NCI-H82 treated with DMSO at 0.1 percent for 48 hours (cell line): Measurements from ENCODE around the gene KISS1.

Experiments used
- DNase-seq: peaks from one replicate; lab custom pipeline; 2025; ENCODE audit not compliant: unreplicated experiment; lab: John Stamatoyannopoulos, UW

Gene KISS1

DNA sequence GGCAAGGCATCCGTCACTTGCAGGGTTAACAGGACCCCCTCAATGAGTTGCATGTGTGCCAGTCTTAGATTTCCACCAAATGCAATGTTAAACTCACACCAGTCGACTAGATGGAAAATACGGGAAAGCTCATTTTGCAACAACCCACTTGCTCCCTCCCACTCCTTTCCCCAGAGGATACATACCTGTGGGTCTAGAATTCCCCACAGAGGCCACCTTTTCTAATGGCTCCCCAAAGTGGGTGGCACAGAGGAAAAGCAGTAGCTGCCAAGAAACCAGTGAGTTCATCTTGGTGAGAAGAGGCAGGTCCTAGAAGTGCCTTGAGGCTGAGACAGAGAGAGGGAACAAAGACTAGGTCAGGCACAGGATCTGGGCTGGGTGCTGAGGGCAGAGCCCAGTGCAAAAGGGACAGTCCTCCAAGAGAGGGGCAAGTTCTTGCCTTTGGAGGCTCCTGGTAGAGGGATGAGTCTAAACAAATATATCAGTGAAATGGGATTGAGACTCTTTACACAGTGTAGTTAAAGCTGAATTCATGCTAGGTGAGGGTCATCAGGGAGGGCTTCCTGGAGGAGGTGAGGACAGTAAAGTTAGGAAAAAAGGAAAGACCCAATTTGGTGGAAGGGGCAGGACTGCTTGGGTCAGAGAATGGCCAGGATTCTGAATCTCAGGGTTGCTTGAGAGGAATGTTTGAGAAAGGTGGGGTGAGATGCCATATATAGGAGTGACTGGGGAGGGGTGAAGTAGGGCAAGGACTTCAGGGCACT is 3.5 kb downstream of the KISS1 start:
- DNase-seq, result no peak

DNA sequence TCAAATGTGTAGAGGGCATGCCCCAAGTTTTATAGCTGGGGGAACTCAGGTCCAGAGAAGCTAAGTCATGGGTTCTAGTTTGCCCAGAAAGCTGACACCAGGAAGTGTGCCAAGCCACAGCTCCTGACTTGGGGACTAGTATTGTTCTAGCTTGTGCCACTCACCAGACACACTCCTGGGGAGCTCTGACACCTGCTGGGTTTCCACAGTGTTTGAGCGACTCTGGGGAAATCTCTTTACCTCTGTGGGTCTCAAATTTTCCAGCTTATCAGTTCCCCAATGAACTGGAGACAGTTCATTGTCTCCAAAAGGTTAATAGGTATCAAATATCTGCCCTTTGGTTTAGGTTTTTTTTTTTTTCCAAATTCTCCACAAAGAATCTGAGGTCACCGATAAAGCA is 4.2 kb downstream of the KISS1 start:
- no peak for DNase-seq

DNA sequence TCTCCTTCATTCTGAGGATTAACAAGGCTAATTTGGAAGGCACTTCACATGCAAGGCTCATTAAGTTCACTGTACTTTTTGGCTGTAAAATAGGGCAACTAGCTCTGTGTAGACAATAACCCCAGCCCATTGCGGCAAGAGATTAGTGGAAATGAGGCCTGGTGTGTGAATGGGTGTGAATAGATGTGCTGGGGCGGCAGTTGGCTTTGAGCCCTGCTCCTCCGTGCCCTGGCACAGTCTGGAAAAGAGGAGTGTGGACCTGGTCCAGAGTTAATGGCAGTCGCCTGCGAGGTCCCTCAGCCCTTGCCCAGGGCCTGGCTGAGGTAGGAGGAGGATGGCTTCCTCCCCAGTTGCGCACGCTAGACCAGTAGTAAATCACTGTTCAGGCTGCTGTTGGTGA is 4.8 kb downstream of the KISS1 start:
- no peak for DNase-seq

DNA sequence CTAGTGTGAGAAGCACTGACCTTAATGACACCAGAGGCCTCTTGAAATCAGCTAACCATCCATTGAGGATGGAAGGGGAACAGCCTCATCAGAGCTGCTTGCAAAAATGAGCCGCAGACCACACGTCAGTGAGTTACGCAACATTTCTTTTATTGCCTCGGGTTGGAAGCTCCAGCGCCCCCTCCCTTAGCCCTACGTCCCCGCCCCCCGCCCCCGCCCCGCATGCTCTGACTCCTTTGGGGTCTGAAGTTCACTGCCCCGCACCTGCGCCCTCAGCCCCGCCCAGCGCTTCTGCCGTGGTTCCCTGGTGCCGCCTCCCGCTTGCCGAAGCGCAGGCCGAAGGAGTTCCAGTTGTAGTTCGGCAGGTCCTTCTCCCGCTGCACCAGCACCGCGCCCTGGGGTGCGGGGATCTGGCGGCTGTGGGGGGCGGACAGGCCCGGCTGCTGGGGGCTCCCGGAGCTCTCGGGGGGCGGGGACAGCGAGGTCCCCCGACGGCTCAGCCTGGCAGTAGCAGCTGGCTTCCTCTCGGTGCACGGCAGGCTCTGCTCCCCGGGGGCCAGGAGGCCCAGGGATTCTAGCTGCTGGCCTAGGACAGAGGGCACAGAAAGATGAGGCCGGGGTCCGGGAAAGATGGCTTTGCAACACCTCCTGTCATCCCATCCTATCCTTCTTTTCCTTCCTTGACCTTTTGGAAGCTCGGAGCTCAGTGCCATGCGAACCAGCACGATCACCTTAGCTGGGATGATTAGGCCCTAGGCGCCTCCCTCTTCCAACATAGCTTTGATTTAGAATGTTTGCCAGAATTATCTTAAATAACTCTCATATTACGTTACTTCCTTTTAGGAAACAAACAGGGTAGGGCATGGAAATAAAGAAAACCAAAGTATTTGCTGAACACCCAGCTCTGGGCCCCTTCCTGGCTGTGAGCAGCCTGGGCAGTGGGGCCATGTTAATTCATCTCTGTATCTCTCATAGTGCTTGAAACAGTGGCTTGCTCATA is 5.8 kb downstream of the KISS1 start:
- no peak for DNase-seq

DNA sequence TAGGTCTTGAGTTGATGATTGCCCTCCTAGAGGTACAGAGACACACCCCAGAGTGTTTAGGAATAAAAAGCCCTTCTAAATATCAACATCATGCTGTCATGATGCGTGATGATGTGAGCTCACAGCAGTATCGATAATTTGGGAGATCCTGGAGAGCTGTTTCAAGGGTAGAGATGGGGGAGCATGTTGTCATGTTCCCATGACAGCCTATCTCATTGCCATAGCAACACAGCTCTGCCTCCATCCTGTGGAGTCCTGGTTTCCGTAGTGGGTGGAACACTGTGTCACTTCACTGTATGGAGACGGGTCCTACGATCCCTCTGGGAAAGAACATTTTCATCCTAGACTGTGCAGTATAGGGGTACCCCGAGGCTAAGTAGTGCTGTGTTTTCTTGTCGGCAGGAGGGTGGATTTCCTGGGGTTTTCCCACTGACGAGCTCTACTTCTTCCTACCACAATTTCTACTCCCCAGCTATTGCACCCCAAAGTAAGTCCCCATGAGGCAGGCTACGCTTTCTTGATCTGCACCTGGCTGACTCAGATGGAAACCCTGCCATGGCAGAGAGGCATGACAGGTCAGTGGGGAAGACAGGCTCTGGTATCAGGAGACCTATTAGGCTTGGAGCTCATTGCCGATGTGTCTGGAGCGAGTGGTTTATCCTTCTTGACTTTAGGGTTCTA is 7.2 kb downstream of the KISS1 start:
- DNase-seq, result no peak

DNA sequence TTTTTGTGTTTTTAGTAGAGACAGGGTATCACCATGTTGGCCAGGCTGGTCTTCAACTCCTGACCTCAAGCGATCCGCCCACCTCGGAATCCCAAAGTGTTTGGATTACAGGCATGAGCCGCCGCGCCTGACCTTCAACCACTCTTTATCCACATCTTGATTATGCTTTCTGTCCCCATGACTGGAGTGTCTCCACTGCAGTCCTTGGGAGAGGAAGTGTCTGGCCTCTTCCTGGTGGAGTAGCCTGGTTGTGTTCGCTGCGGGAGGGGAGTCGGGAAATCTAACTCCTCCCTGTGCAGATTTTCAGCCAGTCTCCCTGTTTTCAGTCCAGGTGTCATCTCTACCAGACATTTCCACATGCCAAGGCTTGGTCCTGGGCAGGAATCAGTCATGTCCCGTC is 9.7 kb downstream of the KISS1 start:
- DNase-seq, result no peak

DNA sequence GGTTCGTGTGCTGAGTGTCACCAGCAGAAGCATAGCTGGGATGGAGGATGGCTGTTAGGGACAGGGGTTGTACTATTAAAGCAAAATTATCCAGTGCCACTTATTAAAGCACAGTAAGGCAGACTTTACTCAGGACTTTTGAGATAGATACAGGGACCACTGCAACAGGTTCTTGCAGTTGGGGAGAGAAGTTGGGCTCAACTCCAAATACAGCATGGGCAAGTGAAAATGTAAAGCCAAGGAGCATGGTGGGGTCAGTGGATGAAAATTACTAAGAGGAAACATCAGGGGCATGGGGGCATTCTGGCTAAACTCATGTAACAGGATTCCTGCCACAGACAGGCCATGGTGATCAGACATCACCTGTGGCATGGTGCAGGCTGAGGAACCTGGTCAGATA is 15.2 kb downstream of the KISS1 start:
- no peak for DNase-seq

DNA sequence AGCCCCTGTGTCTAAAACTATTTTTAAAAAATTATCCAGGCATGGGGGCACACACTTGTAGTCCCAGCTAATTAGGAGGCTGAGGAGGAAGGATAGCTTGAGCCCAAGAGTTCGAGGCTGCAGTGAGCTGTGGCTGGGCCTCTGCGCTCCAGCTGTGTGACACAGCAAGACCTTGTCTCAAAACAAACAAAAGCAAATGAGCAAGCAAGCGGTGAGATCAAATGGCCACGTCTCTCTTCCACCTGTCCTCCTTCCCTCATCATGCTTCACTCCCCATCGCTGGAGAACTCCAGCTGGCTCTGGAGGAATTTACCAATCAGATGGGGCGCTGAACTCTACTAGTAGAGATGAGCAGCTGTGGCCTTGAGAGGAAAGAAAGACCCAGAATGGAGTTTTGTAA is 16.2 kb downstream of the KISS1 start:
- DNase-seq, result no peak

DNA sequence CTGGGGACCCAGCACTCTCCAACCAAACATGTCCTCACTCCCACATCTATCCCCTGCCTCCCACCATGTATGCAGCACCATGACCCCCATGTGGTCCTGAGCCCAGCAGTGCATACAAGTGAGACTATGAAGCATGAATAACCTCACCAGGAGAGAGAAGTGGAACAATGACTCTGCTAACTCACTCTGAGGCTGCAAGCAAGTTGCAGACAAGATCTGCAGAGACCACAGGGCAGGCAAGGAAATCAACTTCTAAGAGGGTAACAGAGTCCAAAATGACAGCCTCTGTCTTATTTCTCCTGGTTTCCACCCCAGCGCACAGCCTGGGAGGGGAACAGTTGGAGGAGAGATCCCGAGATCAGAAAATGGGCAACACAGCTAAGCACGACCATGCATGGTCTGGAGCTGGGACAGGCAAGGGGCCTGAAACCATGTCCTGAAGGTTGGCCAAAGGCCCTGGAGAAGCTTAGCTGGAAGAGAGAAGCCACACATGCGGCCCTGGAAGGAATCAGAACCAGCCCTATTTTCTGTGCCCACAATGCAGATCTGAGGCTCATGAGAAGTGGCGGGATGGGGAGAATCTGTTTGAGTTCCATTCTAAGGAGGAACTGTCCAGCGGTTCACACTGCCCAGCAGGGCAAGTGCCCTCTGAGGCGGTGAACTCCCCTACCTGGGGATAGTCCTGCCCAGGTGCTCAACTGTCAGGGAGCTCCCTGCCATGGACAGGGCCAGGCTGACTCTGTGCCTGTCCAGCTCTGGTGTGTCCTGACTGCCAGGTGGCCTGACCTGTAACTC is 17.6 kb downstream of the KISS1 start:
- no peak for DNase-seq

DNA sequence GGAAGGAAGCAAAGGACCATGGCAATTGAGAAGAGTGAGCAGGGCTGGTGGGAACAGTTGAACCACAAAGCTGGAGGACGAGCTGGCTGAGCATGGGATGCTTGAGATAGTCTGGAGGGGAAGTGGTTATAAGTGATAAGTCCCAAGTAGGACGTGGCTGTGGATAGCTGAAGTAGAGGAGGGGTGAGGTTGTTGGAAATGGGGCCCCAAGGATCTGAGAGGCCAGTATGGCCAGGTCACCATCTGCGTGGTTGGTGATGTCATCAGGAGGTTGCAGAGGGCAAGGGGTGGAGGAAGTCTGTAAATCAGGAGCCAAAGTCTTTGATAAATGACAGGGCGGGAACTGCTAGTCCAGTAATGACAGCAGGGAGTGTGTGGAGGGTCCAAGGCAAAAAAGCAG is 19.2 kb downstream of the KISS1 start:
- DNase-seq, result no peak

DNA sequence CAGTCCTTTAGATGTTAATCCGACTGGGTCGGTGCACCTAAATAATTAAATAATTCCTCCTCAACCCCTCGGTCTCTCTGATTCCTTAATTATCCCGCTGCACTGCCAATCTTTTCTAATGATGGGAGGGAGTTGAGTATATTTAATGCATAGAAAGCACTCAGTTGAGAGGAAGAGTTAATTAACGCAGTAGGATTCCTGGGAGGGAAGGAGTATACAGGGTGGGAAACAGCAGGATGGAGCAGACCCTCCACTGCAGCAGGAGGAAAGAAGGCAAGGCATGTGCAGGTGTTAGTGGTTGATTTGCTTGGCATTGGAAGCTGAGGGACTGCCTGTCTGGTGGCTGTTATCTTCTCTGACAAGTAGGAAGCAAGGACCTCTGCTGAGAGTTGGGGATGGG is 20.2 kb downstream of the KISS1 start:
- peak; percentile 31 for DNase-seq

DNA sequence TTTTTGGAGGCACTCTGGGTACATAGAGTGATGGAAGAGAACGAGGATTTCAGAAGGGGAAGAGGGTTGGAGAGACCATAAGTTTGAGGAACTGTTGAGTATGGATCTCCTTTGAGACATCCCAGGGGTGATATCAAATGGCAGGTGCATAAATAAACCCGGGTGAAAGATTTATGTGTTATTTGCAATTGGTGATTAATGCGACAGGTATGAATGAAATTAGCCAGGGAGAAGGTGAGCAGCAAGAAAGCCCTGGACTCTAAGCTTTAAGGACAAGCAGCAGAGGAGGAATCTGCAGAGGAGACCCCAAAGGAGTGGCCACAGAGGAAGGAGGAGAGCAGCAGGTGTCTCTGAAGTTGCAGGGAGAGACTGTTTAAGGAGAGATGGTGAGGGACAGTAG is 21.3 kb downstream of the KISS1 start:
- DNase-seq, result no peak

DNA sequence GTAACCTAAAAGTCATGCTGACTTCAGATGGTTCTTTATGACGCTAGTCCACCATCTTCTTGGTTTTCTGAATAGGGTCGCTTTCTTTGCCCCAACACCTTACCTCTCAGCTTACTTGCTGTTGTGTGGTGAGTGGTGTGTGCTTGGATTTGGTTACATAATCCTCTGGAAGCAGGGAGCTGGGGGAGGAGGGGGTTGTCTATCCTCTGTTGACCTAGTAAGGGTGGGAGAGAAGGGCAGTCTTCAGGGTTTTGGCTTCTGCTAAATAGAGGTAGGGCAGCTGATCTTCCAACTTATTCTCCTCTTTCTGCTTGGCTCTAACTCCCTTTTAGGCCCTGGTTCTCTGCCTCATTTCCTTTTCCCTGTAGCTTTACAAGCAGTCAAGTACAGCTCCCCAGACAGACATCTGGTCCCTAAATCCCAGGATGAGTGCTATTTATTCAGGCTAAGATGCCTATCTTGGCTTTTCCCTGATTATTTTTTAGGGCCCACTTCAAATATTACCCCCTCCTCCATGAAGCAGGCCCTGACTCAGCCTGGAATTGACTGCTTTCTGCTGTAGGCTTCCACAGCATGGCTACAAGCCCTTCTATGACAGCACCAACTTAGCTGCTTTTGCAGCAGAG is 23.8 kb downstream of the KISS1 start:
- DNase-seq, result peak; percentile 86

DNA sequence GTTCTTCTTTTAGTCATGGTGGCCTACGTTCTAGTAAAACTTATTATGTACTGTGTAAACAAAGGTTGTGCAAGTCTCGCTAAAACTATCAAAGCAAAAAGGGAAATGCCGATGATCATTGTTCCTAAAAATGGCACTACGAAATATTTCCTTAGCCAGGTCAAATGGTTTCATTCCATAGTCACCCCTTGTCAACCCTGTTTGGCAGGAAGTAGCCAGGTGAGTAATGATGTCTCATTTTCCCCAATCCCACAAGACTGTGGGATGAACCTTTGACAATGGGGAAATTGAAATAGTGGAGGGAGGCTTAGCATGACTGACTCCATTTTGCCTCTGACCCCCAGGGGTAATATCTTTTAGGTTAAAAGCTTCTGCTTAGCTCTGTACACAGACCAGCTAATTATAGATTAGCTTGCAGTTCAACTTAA is 24.5 kb downstream of the KISS1 start:
- no peak for DNase-seq

DNA sequence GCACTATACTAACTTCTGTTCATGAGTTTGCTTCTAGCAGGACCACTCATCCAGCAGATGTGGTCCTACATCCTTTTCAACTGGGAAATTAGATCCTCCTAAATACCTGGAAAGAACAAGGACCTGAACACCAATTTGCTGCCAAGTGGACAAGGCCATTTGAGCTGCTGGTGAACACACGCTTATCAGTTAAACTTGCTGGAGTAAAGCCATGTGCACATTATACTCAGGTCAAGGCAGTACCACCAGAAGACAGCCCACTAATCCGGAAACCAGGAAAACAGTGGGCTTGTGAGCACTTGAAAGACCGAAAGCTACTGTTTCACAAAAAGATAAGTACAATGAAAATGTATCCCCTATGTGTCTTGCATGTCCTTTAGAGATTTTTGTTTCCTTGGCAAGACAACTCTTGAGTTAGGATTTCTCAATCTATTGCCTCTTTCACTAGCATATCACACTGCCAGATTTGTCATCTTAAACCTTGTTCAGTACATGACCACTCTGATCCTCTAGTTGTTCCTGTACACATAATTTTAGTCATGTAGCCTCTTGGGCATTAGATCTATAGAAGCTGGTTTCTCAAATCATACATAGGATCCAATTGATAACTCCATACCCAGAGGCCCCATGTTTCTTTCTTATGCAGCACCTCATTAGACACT is 25.7 kb downstream of the KISS1 start:
- no peak for DNase-seq

DNA sequence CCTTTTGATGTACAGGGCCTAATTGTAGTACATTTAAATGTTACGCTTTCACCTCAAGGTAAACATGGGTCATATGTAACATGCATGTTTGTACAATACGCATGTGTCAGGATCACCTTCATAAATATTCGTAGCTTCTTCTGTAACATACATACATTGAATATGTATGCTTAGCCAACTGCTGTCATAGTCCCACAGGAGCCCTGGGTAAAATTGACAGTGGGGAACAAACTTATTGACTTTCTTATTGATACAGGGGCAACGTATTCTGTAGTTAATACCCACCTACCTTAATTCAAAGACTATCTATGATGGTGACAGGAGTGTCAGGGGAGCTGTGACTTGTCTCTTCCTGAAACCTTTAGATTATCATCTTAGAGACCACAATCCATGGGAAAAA is 26.4 kb downstream of the KISS1 start:
- DNase-seq, result no peak

DNA sequence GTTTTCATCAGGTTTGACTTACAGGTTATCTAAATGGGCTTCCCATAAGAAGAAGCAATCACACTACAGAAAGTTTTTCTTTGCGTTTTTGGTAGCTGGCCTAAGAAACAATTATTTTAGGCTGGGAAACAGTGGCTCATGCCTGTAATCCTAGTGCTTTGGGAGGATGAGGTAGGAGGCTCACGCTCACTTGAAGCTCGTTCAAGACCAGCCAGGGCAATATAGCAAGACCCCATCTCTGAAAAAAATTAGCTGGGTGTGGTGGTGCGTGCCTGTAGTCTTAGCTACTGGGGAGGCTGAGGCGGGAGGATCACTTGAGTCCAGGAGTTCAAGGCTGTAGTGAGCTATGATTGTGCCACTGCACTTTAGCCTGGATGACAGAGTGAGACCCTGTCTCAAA is 28.6 kb downstream of the KISS1 start:
- DNase-seq, result no peak

DNA sequence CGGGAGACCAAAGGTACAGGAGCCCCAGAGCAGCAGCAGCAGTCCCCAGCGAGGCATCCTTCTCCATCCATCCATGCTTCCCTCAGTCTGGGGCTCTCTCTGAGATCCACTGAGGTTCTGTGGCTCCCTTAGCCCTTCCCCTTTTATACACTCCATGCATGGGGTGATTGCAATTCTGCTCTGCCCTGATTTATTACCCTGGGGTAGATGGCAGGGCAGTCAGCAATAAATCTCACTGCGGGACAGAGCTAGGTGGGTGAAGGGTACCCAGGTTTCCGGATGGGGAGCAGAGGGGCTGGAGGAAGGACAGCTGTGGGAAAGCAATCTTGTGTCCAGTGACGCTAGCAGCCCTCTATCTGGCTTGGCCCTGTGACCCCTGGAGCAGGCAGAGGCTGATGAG is 30.1 kb downstream of the KISS1 start, which contains the start of gene REN:
TSS of gene REN (minus strand) at position 119 of the 400 bp plus-strand sequence. CDS start at position 75, 44 bp downstream.
- DNase-seq, result no peak

DNA sequence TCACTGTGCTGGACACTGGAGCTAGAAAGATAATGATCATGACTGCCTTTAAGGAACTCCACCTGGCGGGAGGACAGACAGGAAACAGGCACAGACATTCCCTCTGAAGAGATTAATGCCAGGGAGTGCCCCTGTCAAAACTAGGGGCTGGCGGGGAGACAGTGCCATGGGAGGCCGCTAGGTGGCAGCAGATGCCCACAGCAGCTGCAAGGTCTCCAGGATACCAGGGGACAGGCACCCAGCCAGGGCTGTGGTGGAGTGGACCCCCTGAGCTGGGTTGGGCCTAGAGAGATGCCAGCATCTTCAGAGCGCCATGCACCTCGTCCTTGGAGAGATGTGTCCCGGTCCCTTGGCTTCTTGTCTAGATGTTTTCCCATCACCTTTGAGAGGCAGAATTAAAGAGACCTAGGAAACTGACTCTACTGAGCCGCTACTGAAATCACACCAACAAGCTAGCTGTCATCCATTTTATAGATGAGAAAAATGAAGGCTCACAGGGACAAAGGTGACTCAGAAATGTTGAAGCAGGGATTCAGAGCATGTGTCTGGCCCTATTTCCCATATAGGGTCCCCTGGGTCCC is 33.7 kb downstream of the KISS1 start:
- DNase-seq, result peak; percentile 59
